Right cardiac atrium (tissue), 5 donors: ENCODE measurements around the gene CHRNG. TPM values are rescaled to one million over a fixed set of nuclear protein-coding genes. Genes with fewer than 3 reads are reported as not detected.

Source experiments
- ATAC-seq, 2 donors: fragments of 200-7000 bp; cut with Tn5 transposase; one replicate each; pipeline versions ENCODE4 v1.8.0 to v1.9.1; 2020; ENCODE audit warnings: moderate library complexity in 2 of 2, mild to moderate bottlenecking in 1 of 2
- DNase-seq, 3 donors: peaks; one replicate each; pipeline ENCODE4 v3.0.0-alpha.2; 2020
- H3K27ac ChIP-seq: one replicate; pipeline ENCODE4 v1.5.1; 2013; ENCODE audit warnings: mild to moderate bottlenecking, low read length, control low read depth, moderate library complexity
- H3K27me3 ChIP-seq: one replicate; pipeline ENCODE4 v1.6.1; 2013; ENCODE audit not compliant: control insufficient read depth, insufficient read depth
- H3K4me1 ChIP-seq: one replicate; pipeline ENCODE4 v1.6.1; 2013; ENCODE audit warnings: low read length; ENCODE audit not compliant: control insufficient read depth, insufficient read depth
- H3K4me3 ChIP-seq: one replicate; pipeline ENCODE4 v1.5.1; 2013; ENCODE audit warnings: low read length, control low read depth
- H3K9me3 ChIP-seq: one replicate; pipeline ENCODE4 v1.6.1; 2013; ENCODE audit warnings: low read length; ENCODE audit not compliant: control insufficient read depth
- WGBS: extraction: QIAGEN DNeasy Blood & Tissue Kit; methylation state at CpG from one replicate; pipeline ENCODE4 v1.1.7; 2013; 5-methylcytosine and 5-hydroxymethylcytosine counted together
- intact Hi-C, 4 donors: fragments of 100-400 bp; cut with DNase I; formaldehyde crosslinking; loops; one replicate each; pipeline versions ENCODE4 v1.11.0 to v1.14.0; 2022 to 2023
- long read RNA-seq, 4 donors: library from polyadenylated mRNA; unstranded; transcript quantifications; one replicate each; pipeline ENCODE4 v2.0.0, GENCODE V29; 2020 to 2021
- polyA plus RNA-seq: library from polyadenylated mRNA; stranded (reverse); fragments of 200-250 nt; gene quantifications from one replicate; pipeline ENCODE4 v1.2.3, GENCODE V29; 2013
- total RNA-seq, 4 donors: library from RNA; stranded (reverse); fragmentation: NEBNext Ultra II Directional; extraction: Animal tissue kit (Norgen Biotek cat#: 25700); gene quantifications; one replicate each; pipeline ENCODE4 v1.2.1, GENCODE V29; 2021
- donor health status: healthy with polysubstance abuse.
- donor health status: DM: no; HTN: yes; CAD: no.
- donor health status: DM: no; HTN: no; CAD: no.
- donor health status: DM: no; HTN: yes; CAD: no; lungs with severe emphysema.
- donor health status: DM: yes; HTN: yes; CAD: no.

CHRNG gene, protein sequence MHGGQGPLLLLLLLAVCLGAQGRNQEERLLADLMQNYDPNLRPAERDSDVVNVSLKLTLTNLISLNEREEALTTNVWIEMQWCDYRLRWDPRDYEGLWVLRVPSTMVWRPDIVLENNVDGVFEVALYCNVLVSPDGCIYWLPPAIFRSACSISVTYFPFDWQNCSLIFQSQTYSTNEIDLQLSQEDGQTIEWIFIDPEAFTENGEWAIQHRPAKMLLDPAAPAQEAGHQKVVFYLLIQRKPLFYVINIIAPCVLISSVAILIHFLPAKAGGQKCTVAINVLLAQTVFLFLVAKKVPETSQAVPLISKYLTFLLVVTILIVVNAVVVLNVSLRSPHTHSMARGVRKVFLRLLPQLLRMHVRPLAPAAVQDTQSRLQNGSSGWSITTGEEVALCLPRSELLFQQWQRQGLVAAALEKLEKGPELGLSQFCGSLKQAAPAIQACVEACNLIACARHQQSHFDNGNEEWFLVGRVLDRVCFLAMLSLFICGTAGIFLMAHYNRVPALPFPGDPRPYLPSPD
- total RNA-seq, result not detected
- not detected for polyA plus RNA-seq
- long read RNA-seq, donor 1, result 0 reads
- long read RNA-seq, donor 2, result 0 reads
- long read RNA-seq, donor 3, result 0 reads
- long read RNA-seq, donor 4, result 0 reads

GRCh38 chr2:232539298-232540231, at the start of gene CHRNG:
CHRNG (plus strand) TSS chr2:232539692; CDS start chr2:232539748, 56 bp downstream.
- H3K4me3 ChIP-seq, result no peak within 1 kb of the TSS

DNA sequence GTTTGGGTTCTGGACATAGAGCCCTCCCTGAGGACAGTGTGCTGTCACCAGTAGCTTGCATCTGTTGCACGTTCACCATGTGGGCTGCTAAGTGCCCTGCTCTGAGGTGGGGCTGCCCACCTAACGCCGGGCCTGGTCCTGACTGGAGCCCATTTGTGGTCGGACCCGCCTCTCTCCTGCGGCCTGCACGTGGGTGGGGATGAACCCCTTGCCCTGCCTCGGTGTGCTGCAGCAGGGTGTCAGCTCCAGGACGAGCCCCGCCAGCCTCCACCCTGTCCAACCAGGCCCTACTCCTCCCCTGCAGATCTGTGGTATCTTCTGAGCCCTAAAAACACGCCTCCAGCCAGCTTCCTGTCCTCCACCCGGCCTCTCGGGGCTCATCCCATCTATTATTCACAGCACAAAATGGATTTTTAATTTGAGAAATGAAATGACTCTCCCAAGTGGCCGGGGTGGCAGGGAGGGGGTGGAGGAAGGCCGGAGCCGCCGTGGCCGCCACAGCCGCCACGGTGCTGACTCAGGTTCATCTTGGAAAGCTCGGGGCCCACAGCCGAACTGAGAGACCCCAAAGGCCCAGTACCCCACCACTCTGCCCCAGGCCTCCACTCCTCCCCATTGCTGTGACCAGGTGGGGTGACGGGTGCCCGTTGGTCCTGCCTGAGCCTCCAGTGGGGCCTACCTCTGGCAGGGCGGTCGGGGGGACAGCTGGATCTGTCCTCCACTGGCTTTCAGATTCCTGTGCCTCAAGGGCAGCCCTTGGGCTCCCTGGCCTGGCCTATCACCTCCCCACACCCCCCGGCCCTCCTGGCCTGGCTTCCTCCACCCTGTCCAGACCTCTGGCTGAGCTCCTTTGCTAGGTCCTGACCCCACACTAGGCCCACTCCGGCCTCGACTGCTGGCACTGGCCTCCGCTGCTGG, 49.0 kb upstream of the CHRNG start:
- ATAC-seq, result no peak
- Histone ChIP-seq H3K27me3 (no peaks in the 10 kb centered on the region), H3K27ac (no peak overlapping the region), H3K4me3 (no peak overlapping the region), H3K9me3 (no peaks in the 10 kb centered on the region), H3K4me1 (no peaks in the 10 kb centered on the region)
- 85% methylated on average over 30 of the region's 30 CpGs for WGBS
- DNase-seq, result peak in 2 of 3 donors; percentile 30 to 39
- intact Hi-C loops, result no loop called here

More at GRCh38 chr2:232539298-232540231, at the start of gene CHRNG:
- Histone ChIP-seq H3K9me3 (peaks cover 2% of the 10 kb centered on the region), H3K27me3 (no peaks in the 10 kb centered on the region), H3K27ac (no peak within 1 kb of the TSS), H3K4me1 (no peaks in the 10 kb centered on the region)
- DNase-seq (no peak), ATAC-seq (no peak)
- WGBS, result 65% methylated on average over 23 of the region's 23 CpGs
- intact Hi-C loops, result no loop called here

- Histone ChIP-seq H3K9me3 (no peaks in the 10 kb centered on the region), H3K4me1 (no peaks in the 10 kb centered on the region), H3K4me3 (no peak overlapping the region), H3K27me3 (no peaks in the 10 kb centered on the region), H3K27ac (no peak overlapping the region)
- intact Hi-C loops, result no loop called here
- DNase-seq (no peak), ATAC-seq (no peak)
- WGBS, result 89% methylated on average over 12 of the region's 12 CpGs
Observed at GRCh38 chr2:232491139-232491780, 48.2 kb upstream of the CHRNG start.

DNA sequence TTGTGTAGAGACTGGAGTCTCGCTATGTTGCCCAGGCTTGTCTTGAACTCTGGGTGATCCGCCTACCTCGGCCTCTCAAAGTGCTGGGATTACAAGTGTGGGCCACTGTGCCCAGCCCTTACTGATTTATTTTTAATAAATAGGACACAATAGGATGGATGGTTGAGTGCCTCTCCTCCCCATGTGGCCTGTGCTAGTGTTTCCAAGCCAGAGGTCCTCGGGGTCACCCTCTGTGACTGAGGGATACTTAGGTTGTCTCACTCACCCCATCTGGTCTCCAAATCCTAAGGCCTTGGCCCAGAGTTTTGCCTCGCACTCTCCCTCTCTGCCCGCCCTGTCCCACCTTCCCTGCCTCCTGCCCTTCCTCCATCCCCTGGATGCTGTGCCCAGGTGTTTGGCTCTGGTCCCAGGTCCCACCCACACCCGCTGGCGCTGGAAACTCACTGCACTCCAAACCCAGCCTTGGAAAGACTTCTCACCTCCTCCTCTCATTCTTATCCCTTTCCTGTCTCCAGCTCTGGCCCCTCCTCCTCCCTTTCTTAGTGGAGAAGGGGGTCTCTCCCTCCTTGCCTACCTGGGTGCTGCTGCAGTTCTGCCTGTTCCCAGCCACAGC, 47.1 kb upstream of the CHRNG start:
- 75% methylated on average over 8 of the region's 8 CpGs for WGBS
- Histone ChIP-seq H3K9me3 (no peaks in the 10 kb centered on the region), H3K27ac (no peak overlapping the region), H3K27me3 (no peaks in the 10 kb centered on the region), H3K4me1 (no peaks in the 10 kb centered on the region), H3K4me3 (no peak overlapping the region)
- DNase-seq (peak in 1 of 3 donors; percentile 0), ATAC-seq (no peak)
- intact Hi-C loops, result no loop called here

DNA sequence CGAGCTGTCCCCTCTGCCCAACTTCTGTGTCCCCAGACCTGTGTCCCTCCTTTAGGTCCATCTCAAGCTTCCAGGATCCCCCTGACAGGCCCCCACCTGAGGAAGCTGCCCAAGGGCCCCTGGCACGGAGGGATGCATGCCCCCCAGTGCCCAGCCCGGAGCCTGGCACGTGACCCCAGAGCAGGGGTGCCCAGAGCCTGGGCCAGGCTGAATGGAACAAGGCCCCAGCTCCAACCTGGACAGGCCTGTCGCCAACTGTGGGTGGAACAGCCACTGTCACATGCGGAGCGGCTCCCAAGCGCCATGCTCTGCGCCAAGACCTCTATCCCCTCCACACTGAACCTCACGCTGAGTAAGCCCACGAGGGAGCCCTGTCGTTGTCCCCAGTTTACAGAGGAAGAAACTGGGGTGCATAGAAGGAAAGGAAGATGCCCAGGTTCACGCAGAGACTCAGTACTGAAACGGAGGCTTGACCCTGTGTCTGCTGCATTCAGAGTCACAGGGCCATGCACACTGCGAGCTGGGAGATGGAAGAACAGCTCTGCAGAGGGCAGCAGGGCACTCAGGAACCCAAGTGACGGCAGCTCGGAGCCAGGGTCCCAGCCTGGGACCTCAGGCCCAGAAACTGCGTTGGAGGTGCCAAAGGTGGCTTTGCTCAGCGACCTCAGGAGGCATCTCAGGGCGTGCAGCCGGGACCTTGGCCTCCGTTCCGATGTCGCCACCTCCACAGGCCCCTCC, 46.4 kb upstream of the CHRNG start:
- H3K27me3 ChIP-seq, result no peaks in the 10 kb centered on the region

DNA sequence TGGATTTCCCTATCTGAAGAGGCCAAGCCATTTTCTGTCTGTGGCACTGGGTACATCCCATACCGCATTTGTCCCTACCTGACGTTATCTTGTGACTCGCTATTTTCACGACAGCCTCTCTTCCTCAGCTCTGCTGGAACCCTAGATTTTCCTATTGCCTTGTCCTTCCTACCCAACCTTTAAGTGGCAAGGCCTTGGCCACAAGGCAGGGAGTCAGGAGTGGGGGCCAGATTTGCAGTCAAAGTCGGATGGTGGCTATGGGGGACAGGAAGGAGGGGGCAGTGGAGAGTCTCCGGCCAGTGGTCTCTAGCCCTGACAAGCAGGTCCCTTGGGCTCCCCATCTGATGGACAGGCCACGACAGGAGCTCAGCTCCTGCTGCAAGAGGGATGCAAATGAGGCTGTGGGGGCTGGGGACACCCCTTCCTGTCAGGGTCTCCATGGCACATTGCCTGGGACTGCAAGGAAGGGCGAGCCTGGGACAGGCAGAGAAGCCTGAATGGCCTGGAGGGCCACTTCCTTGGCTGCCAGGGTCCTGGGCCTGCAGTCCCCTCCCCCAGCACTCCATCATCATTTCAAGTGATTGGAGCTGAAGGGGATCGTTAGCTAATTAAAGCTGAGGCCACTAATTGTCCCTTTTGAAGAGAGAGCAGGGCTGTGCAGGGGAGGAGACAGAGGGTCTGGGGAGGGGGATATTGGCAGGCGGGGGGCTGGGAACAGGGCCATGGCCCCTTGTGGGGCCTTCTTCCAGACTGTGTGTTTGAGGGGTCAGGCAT, 45.6 kb upstream of the CHRNG start:
- DNase-seq, result peak in 2 of 3 donors; percentile 2 to 36
- no peak overlapping the region for H3K27ac ChIP-seq
- 76% methylated on average over 10 of the region's 10 CpGs for WGBS
- ATAC-seq, result no peak
- no peaks in the 10 kb centered on the region for H3K27me3 ChIP-seq
- no peak overlapping the region for H3K4me3 ChIP-seq
- intact Hi-C loops, result no loop called here
- no peaks in the 10 kb centered on the region for H3K9me3 ChIP-seq
- H3K4me1 ChIP-seq, result no peaks in the 10 kb centered on the region

More for the DNA sequence above, 46.4 kb upstream of the CHRNG start:
- no peak for ATAC-seq
- WGBS, result 87% methylated on average over 24 of the region's 24 CpGs
- H3K9me3 ChIP-seq, result no peaks in the 10 kb centered on the region
- intact Hi-C loops, result no loop called here
- H3K4me3 ChIP-seq, result no peak overlapping the region
- peak; percentile 8 to 35 (median 20) for DNase-seq
- no peaks in the 10 kb centered on the region for H3K4me1 ChIP-seq
- H3K27ac ChIP-seq, result no peak overlapping the region

- Histone ChIP-seq H3K9me3 (no peaks in the 10 kb centered on the region), H3K27me3 (no peaks in the 10 kb centered on the region), H3K4me3 (no peak overlapping the region), H3K27ac (no peak overlapping the region), H3K4me1 (no peaks in the 10 kb centered on the region)
- DNase-seq (peak in 1 of 3 donors; percentile 33), ATAC-seq (no peak)
- 92% methylated on average over 5 of the region's 5 CpGs for WGBS
- intact Hi-C loops, result no loop called here
Observed at GRCh38 chr2:232494542-232494941, 45.0 kb upstream of the CHRNG start.

DNA sequence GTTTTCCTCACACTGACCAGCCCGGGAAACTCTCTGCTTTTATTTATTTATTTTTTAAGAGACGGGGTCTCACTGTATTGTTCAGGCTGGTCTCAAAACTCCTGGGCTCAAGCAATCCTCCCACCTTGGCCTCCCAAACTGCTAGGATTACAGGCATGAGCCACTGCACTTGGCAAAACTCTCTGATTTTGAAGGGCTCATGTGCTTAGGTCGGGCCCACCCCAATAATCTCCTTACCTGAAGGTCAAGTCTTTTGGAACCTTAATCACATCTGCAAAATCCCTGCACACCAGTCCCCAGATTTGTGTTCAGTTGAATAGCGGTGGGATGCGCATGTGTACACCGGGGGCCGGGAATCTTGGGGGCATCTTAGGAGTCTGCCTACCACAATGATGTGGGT, 44.2 kb upstream of the CHRNG start:
- H3K9me3 ChIP-seq, result no peaks in the 10 kb centered on the region
- no peak overlapping the region for H3K4me3 ChIP-seq
- WGBS, result 90% methylated on average over 7 of the region's 7 CpGs
- ATAC-seq, result no peak
- no peak overlapping the region for H3K27ac ChIP-seq
- H3K27me3 ChIP-seq, result no peaks in the 10 kb centered on the region
- H3K4me1 ChIP-seq, result no peaks in the 10 kb centered on the region
- intact Hi-C loops, result no loop called here
- peak in 1 of 3 donors; percentile 7 for DNase-seq
